HCT116 (cell line): ENCODE results near the gene BEND7.
A peak's percentile ranks its signal among the peaks of the same experiment; 100 is the strongest.

ENCODE experiments used
- ATF3 ChIP-seq: IDR thresholded peaks from 2 replicates; pipeline ENCODE4 v1.6.1; 2012
- CEBPB ChIP-seq: IDR thresholded peaks from 2 replicates; pipeline ENCODE4 v1.6.1; 2012; ENCODE audit warnings: low read depth
- CTCF ChIP-seq, 3 experiments: fragments of 200-600 bp in 1 of 3; sonication (generic) in 1 of 3; IDR thresholded peaks in 2 of 3; conservative IDR thresholded peaks in 1 of 3; 2 replicates each; pipeline ENCODE4 v1.5.1; 2012 to 2017; ENCODE audit warnings: low read depth in 2 of 3, low read length in 2 of 3, antibody characterized with exemption in 1 of 3, borderline replicate concordance in 1 of 3, control low read depth in 1 of 3, mild to moderate bottlenecking in 1 of 3, mixed read lengths in 1 of 3, mixed run types in 1 of 3, moderate library complexity in 1 of 3; ENCODE audit not compliant: insufficient read depth in 1 of 3
- ELF1 ChIP-seq: IDR thresholded peaks from 2 replicates; pipeline ENCODE4 v1.6.1; 2012; ENCODE audit warnings: low read depth, borderline replicate concordance
- JUND ChIP-seq: IDR thresholded peaks from 2 replicates; pipeline ENCODE4 v1.6.1; 2012
- MAX ChIP-seq: IDR thresholded peaks from 2 replicates; pipeline ENCODE4 v1.6.1; 2012
- POLR2A ChIP-seq: IDR thresholded peaks from 2 replicates; pipeline ENCODE4 v1.7.0; 2011; ENCODE audit warnings: borderline replicate concordance; ENCODE audit not compliant: insufficient read depth, insufficient read length; ENCODE audit errors: extremely low read depth
- POLR2AphosphoS5 ChIP-seq: IDR thresholded peaks from 2 replicates; pipeline ENCODE4 v1.6.1; 2011; ENCODE audit warnings: mild to moderate bottlenecking, low read depth, low read length, moderate library complexity
- RAD21 ChIP-seq: IDR thresholded peaks from 2 replicates; pipeline ENCODE4 v1.6.1; 2012; ENCODE audit warnings: low read depth, mild to moderate bottlenecking
- REST ChIP-seq: IDR thresholded peaks from 2 replicates; pipeline ENCODE4 v1.6.1; 2012; ENCODE audit warnings: low read depth
- SP1 ChIP-seq: IDR thresholded peaks from 2 replicates; pipeline ENCODE4 v1.6.1; 2012; ENCODE audit warnings: low read depth
- YY1 ChIP-seq: IDR thresholded peaks from 2 replicates; pipeline ENCODE4 v1.6.1; 2011; ENCODE audit warnings: low read length, low read depth, moderate library complexity, mild to moderate bottlenecking; ENCODE audit not compliant: insufficient replicate concordance; ENCODE audit errors: extremely low read depth
- ZBTB33 ChIP-seq: IDR thresholded peaks from 2 replicates; pipeline ENCODE4 v1.6.1; 2011; ENCODE audit warnings: mild to moderate bottlenecking, low read length, moderate library complexity; ENCODE audit not compliant: insufficient replicate concordance; ENCODE audit errors: extremely low read depth

GRCh38 chr10:13526948-13527863 is 1.6 kb downstream of the BEND7 start:
- TF ChIP-seq CTCF (IDR thresholded peaks at IDR 0.05 in 2 of 3, conservative IDR thresholded peaks at IDR 0.05 in 1 of 3; ENCODE audit: borderline replicate concordance in 1 of 3, insufficient read depth in 1 of 3, low read depth in 2 of 3, low read length in 2 of 3), result no peak
- TF ChIP-seq ZBTB33, result no peak
- TF ChIP-seq MAX, result no peak
- TF ChIP-seq POLR2A, result no peak
- no peak for TF ChIP-seq RAD21
- no peak for TF ChIP-seq ELF1
- TF ChIP-seq POLR2AphosphoS5, result no peak
- peak; percentile 31; the same call in 1 of the 2 replicates for TF ChIP-seq JUND
- no peak for TF ChIP-seq REST
- TF ChIP-seq SP1, result peak; percentile 33; the same call in 1 of the 2 replicates
- TF ChIP-seq CEBPB, result no peak
- TF ChIP-seq YY1, result no peak
- no peak for TF ChIP-seq ATF3
